KMS-11 (cell line): ENCODE results near the gene LELP1.

Experiments used
- H2AFZ ChIP-seq: fragments of 200-600 bp; sonication (generic); 2 replicates; pipeline ENCODE4 v1.6.1; 2016; ENCODE audit warnings: antibody characterized with exemption, mixed run types, low read depth
- H3K27ac ChIP-seq: fragments of 200-600 bp; sonication (generic); 2 replicates; pipeline ENCODE4 v1.6.1; 2016; ENCODE audit warnings: mild to moderate bottlenecking, mixed run types
- H3K27me3 ChIP-seq: fragments of 200-600 bp; sonication (generic); 2 replicates; pipeline ENCODE4 v1.6.1; 2017; ENCODE audit warnings: mild to moderate bottlenecking, low read depth, mixed run types, moderate library complexity; ENCODE audit not compliant: insufficient read depth
- H3K36me3 ChIP-seq: fragments of 200-600 bp; sonication (generic); 2 replicates; pipeline ENCODE4 v1.6.1; 2017; ENCODE audit warnings: mild to moderate bottlenecking, mixed run types; ENCODE audit not compliant: insufficient read depth
- H3K4me1 ChIP-seq: fragments of 200-600 bp; sonication (generic); 2 replicates; pipeline ENCODE4 v1.6.1; 2016; ENCODE audit warnings: mild to moderate bottlenecking, low read depth, mixed run types; ENCODE audit not compliant: poor library complexity, severe bottlenecking
- H3K4me2 ChIP-seq: fragments of 200-600 bp; sonication (generic); 2 replicates; pipeline ENCODE4 v1.7.0; 2016; ENCODE audit warnings: mild to moderate bottlenecking, mixed run types
- H3K4me3 ChIP-seq: fragments of 200-600 bp; sonication (generic); IDR thresholded peaks from 2 replicates; pipeline ENCODE4 v1.6.1; 2017; ENCODE audit warnings: low read depth, low read length, mixed read lengths; ENCODE audit not compliant: insufficient read depth
- H3K79me2 ChIP-seq: fragments of 200-600 bp; sonication (generic); 2 replicates; pipeline ENCODE4 v1.6.1; 2016; ENCODE audit warnings: low read depth, mixed run types; ENCODE audit not compliant: insufficient read depth
- H3K9ac ChIP-seq: fragments of 200-600 bp; sonication (generic); 2 replicates; pipeline ENCODE4 v1.6.1; 2016; ENCODE audit warnings: mild to moderate bottlenecking, mixed run types
- H4K20me1 ChIP-seq: fragments of 200-600 bp; sonication (generic); 2 replicates; pipeline ENCODE4 v1.6.1; 2016; ENCODE audit warnings: mild to moderate bottlenecking, mixed run types; ENCODE audit not compliant: insufficient read depth
- CTCF ChIP-seq: fragments of 200-600 bp; sonication (generic); conservative IDR thresholded peaks from 2 replicates; pipeline ENCODE4 v1.6.1; 2017; ENCODE audit warnings: low read depth, mild to moderate bottlenecking, antibody characterized with exemption, low read length, moderate library complexity, mixed read lengths

Gene LELP1

GRCh38 chr1:153203130-153203529, at the start of gene LELP1:
Gene LELP1, plus strand, starts transcription at chr1:153203430. Its CDS starts 1,278 bp downstream, at chr1:153204708.
- no peaks in the 10 kb centered on the region for H3K36me3 ChIP-seq
- H3K79me2 ChIP-seq = no peaks in the 10 kb centered on the region
- no peaks in the 10 kb centered on the region for H4K20me1 ChIP-seq
- no peak for TF ChIP-seq CTCF
- H2AFZ ChIP-seq = no peak within 1 kb of the TSS
- H3K9ac ChIP-seq = no peak within 1 kb of the TSS
- no peaks in the 10 kb centered on the region for H3K27me3 ChIP-seq
- H3K27ac ChIP-seq = no peak within 1 kb of the TSS
- H3K4me1 ChIP-seq = no peaks in the 10 kb centered on the region
- no peak within 1 kb of the TSS for H3K4me2 ChIP-seq
- no peak within 1 kb of the TSS for H3K4me3 ChIP-seq

- H3K4me3 ChIP-seq = no peak overlapping the region
- H3K9ac ChIP-seq = no peak overlapping the region
- TF ChIP-seq CTCF = no peak
- no peaks in the 10 kb centered on the region for H4K20me1 ChIP-seq
- H2AFZ ChIP-seq = no peak overlapping the region
- H3K79me2 ChIP-seq = no peaks in the 10 kb centered on the region
- H3K4me2 ChIP-seq = no peak overlapping the region
- no peak overlapping the region for H3K27ac ChIP-seq
- H3K4me1 ChIP-seq = no peaks in the 10 kb centered on the region
- no peaks in the 10 kb centered on the region for H3K36me3 ChIP-seq
- H3K27me3 ChIP-seq = no peaks in the 10 kb centered on the region
Observed at GRCh38 chr1:153155541-153155940, 47.7 kb upstream of the LELP1 start.

GRCh38 chr1:153168686-153169085, 34.5 kb upstream of the LELP1 start:
- Histone ChIP-seq H3K36me3 (no peaks in the 10 kb centered on the region), H3K9ac (no peak overlapping the region), H3K4me3 (no peak overlapping the region), H3K27me3 (no peaks in the 10 kb centered on the region), H3K79me2 (no peaks in the 10 kb centered on the region), H3K4me1 (no peaks in the 10 kb centered on the region), H4K20me1 (no peaks in the 10 kb centered on the region), H2AFZ (no peak overlapping the region), H3K27ac (no peak overlapping the region), H3K4me2 (no peak overlapping the region)
- TF ChIP-seq CTCF = no peak

- TF ChIP-seq CTCF = no peak
- H3K4me1 ChIP-seq = no peaks in the 10 kb centered on the region
- no peaks in the 10 kb centered on the region for H3K27me3 ChIP-seq
- no peak overlapping the region for H3K9ac ChIP-seq
- no peak overlapping the region for H2AFZ ChIP-seq
- H3K4me2 ChIP-seq = no peak overlapping the region
- H3K27ac ChIP-seq = no peak overlapping the region
- H3K4me3 ChIP-seq = no peak overlapping the region
- no peaks in the 10 kb centered on the region for H3K36me3 ChIP-seq
- H3K79me2 ChIP-seq = no peaks in the 10 kb centered on the region
- no peaks in the 10 kb centered on the region for H4K20me1 ChIP-seq
Observed at GRCh38 chr1:153174624-153175023, 28.6 kb upstream of the LELP1 start.
